GM19463 (cell line): ENCODE measurements around the gene PLP2.

ENCODE experiments used
- ATAC-seq: cut with Tn5 transposase; IDR thresholded peaks from one replicate; pipeline ENCODE4 v1.9.1; 2021; ENCODE audit warnings: mild to moderate bottlenecking, moderate library complexity; ENCODE audit not compliant: unreplicated experiment

PLP2 gene

GRCh38 chrX:49186125-49187027 is 14.7 kb downstream of the PLP2 start, which contains the start of gene PRICKLE3:
Gene PRICKLE3, minus strand, starts transcription at chrX:49186373. Its CDS starts 76 bp downstream, at chrX:49186297.
- peak; percentile 25 for ATAC-seq

DNA sequence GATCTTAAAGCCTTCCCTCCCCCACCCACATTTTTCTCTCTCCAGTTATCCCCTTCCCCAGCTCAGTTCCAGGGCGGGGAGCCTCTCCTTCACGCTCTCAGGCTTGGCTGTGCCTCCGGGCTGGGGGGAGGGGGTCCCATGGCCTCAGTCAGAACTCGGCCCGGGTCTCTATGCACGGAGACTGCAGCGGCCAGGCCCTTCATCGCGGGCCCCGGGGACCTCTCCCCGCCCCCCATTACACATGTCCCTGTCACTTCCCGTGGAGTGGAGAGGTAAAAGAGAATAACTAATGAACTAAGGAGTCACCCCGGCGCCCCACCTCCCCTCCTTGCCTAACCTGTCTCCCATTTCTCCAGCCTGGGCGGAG is 15.3 kb downstream of the PLP2 start:
- no peak for ATAC-seq

DNA sequence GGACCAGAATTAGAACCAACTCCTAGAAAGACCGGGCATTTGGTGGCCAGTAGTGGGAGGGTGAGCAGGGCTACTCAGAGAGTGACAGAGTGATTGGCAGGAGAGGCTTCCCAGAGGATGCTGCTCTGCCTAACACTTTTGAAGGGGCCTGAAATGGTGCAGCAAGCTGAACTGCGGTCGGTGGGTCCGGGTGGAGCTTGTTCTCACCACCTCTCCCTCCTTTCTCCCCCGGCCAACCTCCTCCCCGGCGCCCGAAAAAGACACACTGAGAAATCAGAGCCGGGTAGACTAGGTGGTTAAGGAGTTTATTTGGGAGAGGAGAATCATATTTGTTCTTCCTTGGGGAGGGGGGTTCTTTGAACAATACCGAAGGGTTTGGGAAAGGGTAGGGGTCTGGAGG is 15.8 kb downstream of the PLP2 start:
- no peak for ATAC-seq

- no peak for ATAC-seq
Measured at GRCh38 chrX:49188468-49189076, 16.9 kb downstream of the PLP2 start.

GRCh38 chrX:49189606-49190005 is 17.9 kb downstream of the PLP2 start:
- no peak for ATAC-seq

DNA sequence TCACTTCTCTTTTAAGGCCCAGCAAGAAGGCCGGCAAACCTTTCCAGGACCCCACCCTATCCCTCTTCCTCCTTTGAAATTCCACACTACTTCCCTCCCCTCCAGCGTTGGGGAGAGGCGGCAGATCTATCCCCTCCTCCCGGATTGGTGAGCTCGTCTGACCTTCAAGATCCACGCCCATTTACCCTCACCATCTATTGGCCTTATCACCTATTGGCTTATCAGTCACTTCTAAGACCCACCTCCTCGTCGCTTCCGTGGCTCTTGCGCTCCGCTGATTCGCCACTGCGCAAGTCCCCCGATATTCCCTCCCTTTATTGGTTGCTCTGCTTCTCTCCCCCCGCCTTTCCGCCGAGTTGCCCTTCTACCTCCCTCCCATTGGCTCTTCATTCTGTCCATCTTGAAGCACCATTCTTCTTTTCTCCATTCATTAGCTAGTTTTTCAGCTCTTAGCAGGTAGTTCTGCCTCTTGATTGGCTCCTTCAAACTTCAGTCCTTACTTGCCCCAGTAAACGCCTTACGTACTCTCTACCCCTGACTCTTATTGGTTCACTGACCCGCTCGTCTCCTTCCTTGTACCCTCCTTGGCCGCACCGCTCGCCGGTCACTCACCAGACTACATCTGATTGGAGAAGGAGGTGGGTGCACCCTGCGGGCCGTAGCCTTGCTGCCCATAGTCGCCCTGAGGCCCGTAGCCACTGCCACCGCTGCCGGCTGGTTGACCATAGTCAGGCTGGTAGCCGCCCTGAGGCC is 19.3 kb downstream of the PLP2 start:
- peak; percentile 87 for ATAC-seq

GRCh38 chrX:49191574-49192011 is 19.9 kb downstream of the PLP2 start:
- peak; percentile 4 for ATAC-seq

DNA sequence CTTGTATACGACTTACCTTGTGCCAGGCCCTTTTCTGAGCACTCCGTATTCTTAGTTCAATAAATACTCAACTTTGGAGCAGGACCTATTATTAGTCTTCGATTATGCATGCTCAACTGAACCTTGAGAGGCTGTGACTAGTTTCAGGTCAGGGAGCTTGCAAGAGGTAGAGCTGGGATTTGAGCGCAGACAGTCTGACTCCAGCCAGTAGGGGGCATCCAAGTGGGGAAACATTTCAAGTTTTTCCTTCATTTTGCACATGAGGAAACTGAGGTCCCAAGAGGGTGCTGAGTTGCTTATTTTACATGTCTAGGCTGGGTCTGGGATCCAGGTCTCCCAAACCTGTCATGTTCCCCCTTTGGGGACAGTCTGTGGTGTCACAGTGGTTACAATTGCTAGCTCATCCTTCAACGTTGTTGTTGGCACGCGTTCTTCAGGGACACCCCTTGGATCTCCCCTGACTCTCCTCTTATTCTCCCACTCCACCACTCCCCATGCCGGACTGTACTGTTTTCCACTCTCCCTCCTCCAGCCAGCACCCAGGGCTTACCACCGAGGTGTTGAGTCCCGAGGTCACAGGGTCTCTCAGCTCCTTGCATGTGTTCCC is 21.1 kb downstream of the PLP2 start:
- ATAC-seq, result no peak

- ATAC-seq, result no peak
Measured at GRCh38 chrX:49193542-49193964, 21.9 kb downstream of the PLP2 start.

DNA sequence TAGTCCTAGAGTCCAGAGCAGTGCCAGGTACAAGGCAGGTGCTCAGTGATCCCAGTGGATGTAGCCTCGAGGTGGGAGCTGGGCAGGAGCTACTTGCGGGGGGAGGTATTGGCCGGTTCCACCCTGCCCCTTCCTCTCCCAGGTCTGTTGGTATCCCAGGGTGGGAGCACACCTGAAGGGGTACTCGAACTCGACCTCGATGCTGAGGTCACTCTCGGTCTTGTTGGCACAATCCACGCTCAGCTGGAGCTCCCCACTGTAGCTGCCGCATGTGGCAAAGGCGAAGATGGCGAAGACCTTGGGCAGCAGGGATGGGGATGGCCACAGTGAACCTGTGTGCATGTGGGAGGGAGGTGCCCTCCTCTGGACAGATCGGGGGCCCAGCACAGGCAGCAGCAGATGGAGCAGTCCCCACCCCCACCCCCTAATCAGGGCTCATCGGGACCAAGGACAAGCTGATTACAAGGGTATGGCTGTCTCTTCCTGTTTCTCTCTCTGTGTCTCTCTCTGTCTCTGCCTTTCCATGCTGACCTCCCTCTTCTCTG is 25.9 kb downstream of the PLP2 start:
- ATAC-seq, result no peak

GRCh38 chrX:49198540-49199314 is 27.0 kb downstream of the PLP2 start:
- no peak for ATAC-seq

DNA sequence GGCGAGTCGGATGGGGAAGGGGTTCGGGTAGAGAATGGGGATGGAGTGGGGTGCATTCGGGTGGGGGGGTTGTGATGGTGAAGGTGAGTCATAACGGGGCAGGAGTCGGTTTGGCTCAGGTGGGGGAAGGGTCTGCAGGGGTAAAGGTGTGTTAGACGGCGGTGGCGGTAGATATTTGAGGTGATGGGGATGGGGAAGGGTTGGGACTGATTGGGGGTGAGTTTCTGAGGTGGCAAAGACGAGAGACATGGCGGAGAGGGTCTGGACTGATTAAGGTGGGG is 27.6 kb downstream of the PLP2 start:
- ATAC-seq, result no peak

DNA sequence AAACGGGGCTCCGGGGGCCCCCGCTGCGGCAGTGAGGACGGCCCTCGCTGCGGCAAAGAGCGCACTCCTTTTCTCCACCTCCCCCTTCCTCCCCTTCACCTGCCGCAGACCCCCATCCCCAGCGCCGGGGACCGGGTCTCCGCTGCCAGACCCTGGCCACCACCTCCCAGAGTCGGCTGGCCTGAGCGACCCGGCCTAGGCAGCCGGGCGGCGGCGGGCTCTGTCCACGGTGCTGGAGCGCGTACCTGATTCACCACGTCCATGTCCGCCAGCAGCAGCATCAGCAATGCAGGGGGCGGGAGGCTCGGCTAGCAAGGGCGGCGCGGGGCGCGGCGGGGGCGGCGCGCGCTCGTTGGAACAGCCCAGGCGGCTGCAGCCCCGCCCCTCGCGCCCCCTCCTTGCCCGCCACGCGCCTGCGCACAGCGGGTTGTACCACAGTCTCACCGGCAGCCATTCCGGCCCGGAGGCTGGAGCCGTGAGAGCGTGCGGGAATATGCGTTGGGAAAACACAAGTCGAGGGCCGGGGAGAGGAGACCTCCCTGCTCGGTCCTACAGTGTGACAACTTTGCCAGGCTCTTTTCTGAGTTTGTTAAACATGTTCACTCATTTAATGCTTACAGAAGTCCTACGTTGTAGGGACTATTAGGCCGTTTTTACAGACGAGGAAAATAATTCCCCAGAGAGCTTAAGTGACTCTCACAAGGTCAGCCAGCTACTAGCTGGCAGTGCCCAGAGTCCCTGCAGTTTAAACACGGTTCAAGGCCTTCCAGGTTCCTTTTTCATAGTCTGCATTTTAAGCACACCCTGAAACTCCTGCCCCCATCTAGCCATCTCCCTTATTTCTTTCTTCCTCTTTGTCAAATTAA is 28.4 kb downstream of the PLP2 start, which contains the start of gene SYP:
SYP (minus strand) TSS at position 288 of the 866 bp plus-strand sequence; CDS start at position 281, 7 bp downstream.
- peak; percentile 97 for ATAC-seq

GRCh38 chrX:49202022-49202421 is 30.3 kb downstream of the PLP2 start:
- ATAC-seq, result no peak

GRCh38 chrX:49203536-49203935 is 31.8 kb downstream of the PLP2 start:
- ATAC-seq, result no peak

DNA sequence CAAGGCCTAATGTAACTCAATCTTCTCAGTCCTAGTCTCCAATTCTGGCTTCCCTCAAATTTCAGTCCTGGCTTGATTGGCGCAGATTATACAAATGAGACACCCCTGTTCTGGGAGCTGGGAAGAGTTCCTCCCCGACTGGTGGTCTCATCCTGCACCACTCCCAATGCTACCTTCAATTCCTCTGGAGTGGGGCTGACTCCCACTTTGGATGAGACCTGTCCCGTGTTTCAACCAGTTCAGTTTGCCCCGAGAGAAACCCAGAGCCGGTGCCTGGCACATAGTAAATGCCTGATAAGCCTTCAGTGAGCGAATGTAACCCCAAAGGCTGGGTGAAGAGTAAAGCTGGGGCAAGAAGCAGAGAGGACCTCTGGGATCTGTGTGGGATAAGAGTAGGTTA is 32.3 kb downstream of the PLP2 start:
- ATAC-seq, result no peak

- ATAC-seq, result no peak
Measured at GRCh38 chrX:49204709-49205108, 33.0 kb downstream of the PLP2 start.

GRCh38 chrX:49205443-49205842 is 33.7 kb downstream of the PLP2 start:
- no peak for ATAC-seq

GRCh38 chrX:49206543-49206942 is 34.8 kb downstream of the PLP2 start:
- ATAC-seq, result no peak
